ENCODE results near the gene PNPLA7. TPM values are rescaled to one million over a fixed set of nuclear protein-coding genes. Genes with fewer than 3 reads are reported as not detected.

Gene PNPLA7
- total and polyA plus RNA-seq, 4 donors: 0.75 to 6.5 (median 2.1) TPM

DNA sequence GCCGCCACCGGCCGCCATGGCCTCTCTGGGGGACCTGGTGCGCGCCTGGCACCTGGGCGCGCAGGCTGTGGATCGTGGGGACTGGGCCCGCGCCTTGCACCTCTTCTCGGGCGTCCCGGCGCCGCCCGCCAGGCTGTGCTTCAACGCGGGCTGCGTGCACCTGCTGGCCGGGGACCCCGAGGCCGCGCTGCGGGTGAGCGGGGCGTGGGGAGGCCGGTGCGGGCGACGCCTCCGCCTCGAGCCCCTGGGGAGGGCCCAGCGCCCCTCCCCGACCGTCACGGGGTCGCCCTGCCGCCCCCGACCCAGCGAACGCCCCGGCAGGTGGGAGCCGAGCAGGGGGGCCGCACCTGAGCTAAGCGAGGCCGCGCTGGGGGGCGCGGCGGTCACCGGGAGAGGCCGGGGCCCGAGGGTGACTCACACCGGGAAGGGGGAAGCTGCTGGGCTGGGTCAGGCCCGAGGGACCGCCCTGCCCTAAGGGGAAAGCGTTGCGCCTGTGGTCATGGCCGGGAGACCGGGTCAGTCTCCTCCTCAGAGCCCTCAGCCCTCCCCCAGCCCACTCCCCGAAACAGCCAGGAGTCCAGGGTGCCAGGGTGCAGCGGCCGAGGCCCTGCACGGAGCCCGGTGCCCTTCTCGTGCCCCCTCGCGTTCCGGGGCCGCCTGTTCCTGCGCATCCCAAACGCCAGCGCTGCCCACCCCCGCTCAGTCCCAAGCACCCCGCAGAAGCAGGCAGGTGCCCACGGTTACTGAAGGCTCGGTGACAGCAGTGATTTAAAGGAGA is 126.5 kb downstream of the PNPLA7 start:
- TF ChIP-seq, protein P1, sequence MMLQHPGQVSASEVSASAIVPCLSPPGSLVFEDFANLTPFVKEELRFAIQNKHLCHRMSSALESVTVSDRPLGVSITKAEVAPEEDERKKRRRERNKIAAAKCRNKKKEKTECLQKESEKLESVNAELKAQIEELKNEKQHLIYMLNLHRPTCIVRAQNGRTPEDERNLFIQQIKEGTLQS (IDR thresholded peaks at IDR 0.05): no peak
- TF ChIP-seq RAD21 (IDR thresholded peaks at IDR 0.05) (no peak), RXRA (IDR thresholded peaks at IDR 0.05) (no peak), SP1 (IDR thresholded peaks at IDR 0.05) (no peak), TAF1 (conservative IDR thresholded peaks at IDR 0.05) (no peak), EGR1 (IDR thresholded peaks at IDR 0.05; ENCODE audit: low read depth in 2 of 2) (no peak), HNF4G (IDR thresholded peaks at IDR 0.05) (no peak), YY1 (IDR thresholded peaks at IDR 0.05) (no peak), FOXA2 (IDR thresholded peaks at IDR 0.05) (no peak)
- TF ChIP-seq, protein P2, sequence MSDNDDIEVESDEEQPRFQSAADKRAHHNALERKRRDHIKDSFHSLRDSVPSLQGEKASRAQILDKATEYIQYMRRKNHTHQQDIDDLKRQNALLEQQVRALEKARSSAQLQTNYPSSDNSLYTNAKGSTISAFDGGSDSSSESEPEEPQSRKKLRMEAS (IDR thresholded peaks at IDR 0.05): no peak
- Histone ChIP-seq H3K9me3 (ENCODE audit: control insufficient read depth in 4 of 4, low read length in 3 of 4) (no peaks in the 10 kb centered on the region), H3K27me3 (ENCODE audit: control insufficient read depth in 4 of 4, insufficient read depth in 4 of 4, low read length in 3 of 4) (no peaks in the 10 kb centered on the region), H3K4me3 (ENCODE audit: low read depth in 1 of 3, low read length in 3 of 3) (peak overlapping the region in 2 of 3 donors; percentile 36 to 98), H3K4me1 (ENCODE audit: control insufficient read depth in 4 of 4, insufficient read depth in 4 of 4, low read length in 3 of 4) (peaks cover 5 to 17% (median 11%) of the 10 kb centered on the region in 4 donors), H3K36me3 (ENCODE audit: control insufficient read depth in 4 of 4, insufficient read depth in 3 of 4, low read depth in 1 of 4, low read length in 3 of 4) (no peaks in the 10 kb centered on the region), H3K9ac (ENCODE audit: low read depth in 1 of 2, low read length in 2 of 2) (peak overlapping the region in 1 of 2 donors; percentile 3), H3K27ac (ENCODE audit: low read depth in 1 of 2, low read length in 2 of 2) (no peak overlapping the region)
- DNase-seq (ENCODE audit: low spot score): no peak
- 7% methylated on average over 77 of the region's 77 CpGs for WGBS

DNA sequence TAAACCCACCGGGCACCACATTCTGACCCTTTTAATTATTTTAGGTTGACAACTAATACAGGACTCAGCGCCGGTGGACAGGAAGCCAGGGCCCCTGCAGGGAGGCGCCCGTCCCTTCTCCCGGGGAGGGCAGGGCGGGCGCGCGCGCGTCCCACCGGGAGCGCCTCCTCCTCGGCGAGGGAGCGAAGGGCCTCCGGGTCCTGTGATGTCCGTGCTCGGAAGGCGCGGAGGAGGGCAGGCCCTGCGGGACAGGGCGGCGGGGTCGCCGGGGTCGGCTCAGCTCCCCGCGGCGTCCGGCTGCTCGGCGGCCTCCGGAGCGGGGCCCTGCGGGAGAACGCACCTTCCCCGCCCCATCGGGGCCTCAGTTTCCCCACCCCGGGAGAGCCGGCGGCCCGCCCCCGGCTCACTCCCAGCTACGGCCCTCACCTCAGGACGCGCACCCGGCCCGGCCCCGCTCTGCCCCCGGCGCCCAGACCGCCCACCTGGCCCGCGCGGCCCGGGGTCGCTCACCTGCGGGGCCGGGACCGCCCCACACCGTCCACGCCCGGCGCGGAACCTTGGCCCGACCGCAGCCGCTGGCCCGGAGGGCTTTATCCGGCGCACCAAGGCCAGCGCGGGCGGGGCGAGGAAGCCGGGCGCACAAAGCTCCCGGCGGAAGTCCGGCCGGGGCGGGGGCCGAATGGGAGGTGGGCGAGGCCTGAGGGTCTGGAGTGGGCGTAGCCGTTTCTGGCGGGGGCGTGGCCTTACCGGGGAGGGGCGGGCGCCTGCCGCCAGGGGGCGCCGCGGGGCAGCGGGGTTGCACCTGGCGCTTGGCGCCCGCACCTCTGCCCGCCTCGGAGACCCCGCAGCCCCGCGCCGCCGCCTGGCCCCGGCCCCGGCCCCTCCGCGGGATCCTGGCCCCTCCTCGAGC is 127.3 kb downstream of the PNPLA7 start, which contains the start of the genes EXD3 and NOXA1:
Gene EXD3, minus strand, starts transcription at position 559 of the 910 bp plus-strand sequence. CDS start 27,805 bp downstream, outside the sequence.
Gene NOXA1, plus strand, starts transcription at position 790 of the 910 bp plus-strand sequence. CDS start 137 bp downstream, outside the sequence.
- peak; percentile 96 for DNase-seq (ENCODE audit: low spot score)
- peak; percentile 77 to 90 for TF ChIP-seq GABPA (IDR thresholded peaks at IDR 0.05 in 1 of 2, conservative IDR thresholded peaks at IDR 0.05 in 1 of 2)
- TF ChIP-seq SP1 (IDR thresholded peaks at IDR 0.05): peak; percentile 39
- TF ChIP-seq REST (IDR thresholded peaks at IDR 0.05): peak; percentile 29
- TF ChIP-seq RAD21 (IDR thresholded peaks at IDR 0.05): peak in 1 of 2 donors; percentile 53
- TF ChIP-seq, protein P1 (IDR thresholded peaks at IDR 0.05): no peak
- no peak for TF ChIP-seq TAF1 (conservative IDR thresholded peaks at IDR 0.05)
- TF ChIP-seq HNF4A (conservative IDR thresholded peaks at IDR 0.05): no peak
- no peak for TF ChIP-seq FOXA1 (IDR thresholded peaks at IDR 0.05)
- TF ChIP-seq RXRA (IDR thresholded peaks at IDR 0.05): no peak
- TF ChIP-seq, protein P3, sequence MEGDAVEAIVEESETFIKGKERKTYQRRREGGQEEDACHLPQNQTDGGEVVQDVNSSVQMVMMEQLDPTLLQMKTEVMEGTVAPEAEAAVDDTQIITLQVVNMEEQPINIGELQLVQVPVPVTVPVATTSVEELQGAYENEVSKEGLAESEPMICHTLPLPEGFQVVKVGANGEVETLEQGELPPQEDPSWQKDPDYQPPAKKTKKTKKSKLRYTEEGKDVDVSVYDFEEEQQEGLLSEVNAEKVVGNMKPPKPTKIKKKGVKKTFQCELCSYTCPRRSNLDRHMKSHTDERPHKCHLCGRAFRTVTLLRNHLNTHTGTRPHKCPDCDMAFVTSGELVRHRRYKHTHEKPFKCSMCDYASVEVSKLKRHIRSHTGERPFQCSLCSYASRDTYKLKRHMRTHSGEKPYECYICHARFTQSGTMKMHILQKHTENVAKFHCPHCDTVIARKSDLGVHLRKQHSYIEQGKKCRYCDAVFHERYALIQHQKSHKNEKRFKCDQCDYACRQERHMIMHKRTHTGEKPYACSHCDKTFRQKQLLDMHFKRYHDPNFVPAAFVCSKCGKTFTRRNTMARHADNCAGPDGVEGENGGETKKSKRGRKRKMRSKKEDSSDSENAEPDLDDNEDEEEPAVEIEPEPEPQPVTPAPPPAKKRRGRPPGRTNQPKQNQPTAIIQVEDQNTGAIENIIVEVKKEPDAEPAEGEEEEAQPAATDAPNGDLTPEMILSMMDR (IDR thresholded peaks at IDR 0.05; ENCODE audit: low read depth, low read length, missing input control): peak; percentile 85
- Histone ChIP-seq H3K36me3 (ENCODE audit: control insufficient read depth in 4 of 4, insufficient read depth in 3 of 4, low read depth in 1 of 4, low read length in 3 of 4) (no peaks in the 10 kb centered on the region), H3K27ac (ENCODE audit: low read depth in 1 of 2, low read length in 2 of 2) (peak within 1 kb of the TSS in 1 of 2 donors; percentile 42), H3K9ac (ENCODE audit: low read depth in 1 of 2, low read length in 2 of 2) (peak within 1 kb of the TSS; percentile 4 to 77), H3K9me3 (ENCODE audit: control insufficient read depth in 4 of 4, low read length in 3 of 4) (no peaks in the 10 kb centered on the region), H3K27me3 (ENCODE audit: control insufficient read depth in 4 of 4, insufficient read depth in 4 of 4, low read length in 3 of 4) (no peaks in the 10 kb centered on the region), H3K4me3 (ENCODE audit: low read depth in 1 of 3, low read length in 3 of 3) (peak within 1 kb of the TSS; percentile 66 to 98 (median 89)), H3K4me1 (ENCODE audit: control insufficient read depth in 4 of 4, insufficient read depth in 4 of 4, low read length in 3 of 4) (peaks cover 5 to 17% (median 11%) of the 10 kb centered on the region in 4 donors)
- WGBS: 1% methylated on average over 113 of the region's 113 CpGs
